WI38 (cell line): Measurements from ENCODE around the gene AHCYL2.

ENCODE experiments used
- H3K4me3 ChIP-seq: 2 replicates; pipeline ENCODE4 v1.5.1; 2011; ENCODE audit warnings: low read depth, mild to moderate bottlenecking, control low read depth, low read length
- TF ChIP-seq, protein P1 (sequence below): IDR thresholded peaks from 2 replicates; pipeline ENCODE4 v1.5.1; 2012; ENCODE audit warnings: low read depth, mild to moderate bottlenecking, control low read depth, low read length

Gene AHCYL2

GRCh38 chr7:129421717-129422250 is 197.0 kb downstream of the AHCYL2 start:
- TF ChIP-seq, protein P1, sequence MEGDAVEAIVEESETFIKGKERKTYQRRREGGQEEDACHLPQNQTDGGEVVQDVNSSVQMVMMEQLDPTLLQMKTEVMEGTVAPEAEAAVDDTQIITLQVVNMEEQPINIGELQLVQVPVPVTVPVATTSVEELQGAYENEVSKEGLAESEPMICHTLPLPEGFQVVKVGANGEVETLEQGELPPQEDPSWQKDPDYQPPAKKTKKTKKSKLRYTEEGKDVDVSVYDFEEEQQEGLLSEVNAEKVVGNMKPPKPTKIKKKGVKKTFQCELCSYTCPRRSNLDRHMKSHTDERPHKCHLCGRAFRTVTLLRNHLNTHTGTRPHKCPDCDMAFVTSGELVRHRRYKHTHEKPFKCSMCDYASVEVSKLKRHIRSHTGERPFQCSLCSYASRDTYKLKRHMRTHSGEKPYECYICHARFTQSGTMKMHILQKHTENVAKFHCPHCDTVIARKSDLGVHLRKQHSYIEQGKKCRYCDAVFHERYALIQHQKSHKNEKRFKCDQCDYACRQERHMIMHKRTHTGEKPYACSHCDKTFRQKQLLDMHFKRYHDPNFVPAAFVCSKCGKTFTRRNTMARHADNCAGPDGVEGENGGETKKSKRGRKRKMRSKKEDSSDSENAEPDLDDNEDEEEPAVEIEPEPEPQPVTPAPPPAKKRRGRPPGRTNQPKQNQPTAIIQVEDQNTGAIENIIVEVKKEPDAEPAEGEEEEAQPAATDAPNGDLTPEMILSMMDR = no peak
- H3K4me3 ChIP-seq = no peak overlapping the region

GRCh38 chr7:129422727-129423126 is 197.9 kb downstream of the AHCYL2 start:
- H3K4me3 ChIP-seq = no peak overlapping the region
- TF ChIP-seq, protein P1 = no peak

- TF ChIP-seq, protein P1 = no peak
- H3K4me3 ChIP-seq = no peak overlapping the region
Observed at GRCh38 chr7:129423700-129424410, 199.0 kb downstream of the AHCYL2 start.

- TF ChIP-seq, protein P1 = no peak
- H3K4me3 ChIP-seq = no peak overlapping the region
Observed at GRCh38 chr7:129426482-129426881, 201.7 kb downstream of the AHCYL2 start.

DNA sequence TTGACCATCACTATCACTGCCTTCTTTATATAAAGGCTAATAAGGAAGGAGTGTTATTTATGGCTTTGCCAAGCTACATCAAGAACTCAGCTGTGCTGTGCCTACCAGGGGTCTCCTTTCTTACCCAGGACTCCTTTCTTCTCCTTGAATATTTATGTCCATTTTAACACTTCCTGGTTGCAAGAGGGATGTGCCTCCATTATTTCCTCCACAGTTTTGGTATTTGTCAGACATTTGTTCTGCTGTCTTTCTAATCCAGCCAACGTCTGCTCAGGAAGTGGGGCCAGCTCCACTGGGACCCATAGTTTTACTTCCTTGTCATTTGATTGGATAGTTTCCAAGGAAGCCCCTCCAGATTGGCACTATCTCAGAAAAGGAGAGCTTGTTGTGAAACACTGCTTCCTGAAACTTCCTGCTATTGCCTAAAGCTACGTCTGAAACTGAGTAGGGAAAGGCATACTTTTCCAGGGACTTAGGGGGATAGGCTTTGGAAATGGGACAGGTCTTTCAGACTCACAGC is 202.8 kb downstream of the AHCYL2 start:
- TF ChIP-seq, protein P1 = no peak
- H3K4me3 ChIP-seq = no peak overlapping the region

DNA sequence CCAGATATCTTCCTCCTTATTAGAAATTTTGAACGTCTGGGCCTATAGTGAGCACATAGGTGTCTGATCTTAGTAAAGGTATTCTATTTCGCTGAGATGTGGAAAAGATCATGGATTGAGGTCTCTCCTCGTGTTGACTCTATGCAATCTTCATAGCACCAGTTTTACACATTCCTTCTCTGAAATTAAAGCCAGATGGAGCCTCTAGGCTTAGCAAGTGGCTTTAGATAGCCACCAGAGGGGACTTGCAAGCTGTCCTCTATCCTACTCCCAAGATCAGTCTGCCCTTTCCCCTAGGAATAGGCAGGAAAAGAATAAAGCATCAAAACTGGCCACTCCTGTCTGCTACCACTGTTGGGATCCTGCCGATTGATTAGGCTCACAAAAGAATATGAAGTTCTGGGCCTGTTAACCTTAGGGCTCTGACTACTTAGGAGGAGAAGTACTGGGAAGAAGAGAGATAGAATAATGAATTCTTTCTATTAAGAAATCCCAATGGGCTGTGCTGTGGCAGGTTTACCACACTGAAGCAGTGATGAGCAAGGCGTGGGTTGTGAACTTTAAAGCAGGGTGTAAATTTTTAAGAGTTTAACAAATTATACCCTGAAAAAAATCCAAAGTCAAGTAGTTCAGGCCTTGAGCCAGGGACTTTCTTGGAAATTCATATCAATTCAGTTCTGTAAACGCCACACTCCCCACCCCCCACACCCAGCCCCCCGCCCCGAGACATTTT is 207.2 kb downstream of the AHCYL2 start:
- H3K4me3 ChIP-seq = no peak overlapping the region
- TF ChIP-seq, protein P1 = no peak
